ENCODE measurements around the gene RAN. TPM values are rescaled to one million over a fixed set of nuclear protein-coding genes. Genes with fewer than 3 reads are reported as not detected.

RAN gene
- total RNA-seq, 1 experiment from 2014 or later: 1,310 TPM

- Histone ChIP-seq H3K27me3 (replicated peaks; ENCODE audit: control insufficient read depth, insufficient read depth, low read length) (no peaks in the 10 kb centered on the region; the same call in 1 of the 2 replicates), H3K4me1 (no peaks in the 10 kb centered on the region), H3K9me3 (no peaks in the 10 kb centered on the region), H3K36me3 (ENCODE audit: control insufficient read depth, insufficient read depth, low read length) (no peaks in the 10 kb centered on the region), H3K4me3 (ENCODE audit: low read depth, low read length) (no peak overlapping the region)
- Mint-ChIP-seq H3K27ac (ENCODE audit: unreplicated experiment) (no peak overlapping the region), H3K27me3 (ENCODE audit: insufficient read depth, unreplicated experiment) (peaks cover 35% of the 10 kb centered on the region), H3K9me3 (ENCODE audit: unreplicated experiment) (no peaks in the 10 kb centered on the region), H3K36me3 (ENCODE audit: insufficient read depth, unreplicated experiment) (no peaks in the 10 kb centered on the region), H3K4me3 (ENCODE audit: unreplicated experiment) (no peak overlapping the region), H3K4me1 (ENCODE audit: low read depth, unreplicated experiment) (peaks cover 7% of the 10 kb centered on the region)
- ChIA-PET CTCF (no interaction called here), POLR2A (no interaction called here)
- intact Hi-C loops (cut with micrococcal nuclease; ENCODE audit: unreplicated experiment): no loop called here
- BruUV-seq (replicated peaks): no TSS peak
- no peak for DNase-seq
- TF ChIP-seq CTCF (IDR thresholded peaks at IDR 0.05; ENCODE audit: insufficient read depth in 1 of 2, low read depth in 1 of 2, low read length in 1 of 2, severe bottlenecking in 1 of 2, unreplicated experiment in 1 of 2): no peak
Measured at GRCh38 chr12:130920119-130920703, 48.3 kb downstream of the RAN start.

GRCh38 chr12:130920723-130921381, 49.0 kb downstream of the RAN start:
- Mint-ChIP-seq H3K27me3 (ENCODE audit: insufficient read depth, unreplicated experiment) (peaks cover 41% of the 10 kb centered on the region), H3K4me3 (ENCODE audit: unreplicated experiment) (no peak overlapping the region), H3K36me3 (ENCODE audit: insufficient read depth, unreplicated experiment) (no peaks in the 10 kb centered on the region), H3K4me1 (ENCODE audit: low read depth, unreplicated experiment) (peaks cover 7% of the 10 kb centered on the region), H3K27ac (ENCODE audit: unreplicated experiment) (no peak overlapping the region), H3K9me3 (ENCODE audit: unreplicated experiment) (no peaks in the 10 kb centered on the region)
- CTCF ChIA-PET: no interaction called here
- H3K4me3 ChIP-seq (ENCODE audit: low read depth, low read length): no peak overlapping the region
- TF ChIP-seq CTCF (IDR thresholded peaks at IDR 0.05; ENCODE audit: insufficient read depth in 1 of 2, low read depth in 1 of 2, low read length in 1 of 2, severe bottlenecking in 1 of 2, unreplicated experiment in 1 of 2): no peak
- intact Hi-C loops (cut with micrococcal nuclease; ENCODE audit: unreplicated experiment): no loop called here
- no TSS peak for BruUV-seq (replicated peaks)
- no peaks in the 10 kb centered on the region for H3K9me3 ChIP-seq
- DNase-seq: no peak
- no peaks in the 10 kb centered on the region for H3K36me3 ChIP-seq (ENCODE audit: control insufficient read depth, insufficient read depth, low read length)
- POLR2A ChIA-PET: no interaction called here
- H3K4me1 ChIP-seq: no peaks in the 10 kb centered on the region
- H3K27me3 ChIP-seq (replicated peaks; ENCODE audit: control insufficient read depth, insufficient read depth, low read length): no peaks in the 10 kb centered on the region; the same call in 1 of the 2 replicates

DNA sequence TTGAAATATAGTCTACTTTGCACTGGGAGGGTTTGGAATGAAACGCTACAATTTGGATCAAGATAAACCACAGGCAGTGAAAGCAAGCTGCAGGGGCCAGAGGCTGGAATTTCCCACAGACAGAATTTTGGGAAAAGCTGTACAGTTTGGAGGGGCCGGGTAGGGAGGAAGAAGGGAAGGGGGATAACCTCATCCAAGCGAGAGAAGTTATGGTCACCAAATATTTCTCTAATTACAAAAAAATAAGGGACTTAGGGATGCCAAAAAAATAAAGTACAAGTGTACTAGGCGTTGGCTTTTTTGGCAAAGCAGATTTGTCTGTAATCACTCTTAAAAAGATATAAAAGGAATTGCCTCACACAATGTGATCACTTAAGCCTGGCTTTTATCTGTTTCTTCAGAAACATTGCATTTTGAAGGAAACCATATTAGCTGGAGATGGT, 50.7 kb downstream of the RAN start:
- Histone ChIP-seq H3K27me3 (replicated peaks; ENCODE audit: control insufficient read depth, insufficient read depth, low read length) (no peaks in the 10 kb centered on the region; the same call in 1 of the 2 replicates), H3K36me3 (ENCODE audit: control insufficient read depth, insufficient read depth, low read length) (no peaks in the 10 kb centered on the region), H3K9me3 (no peaks in the 10 kb centered on the region), H3K4me3 (ENCODE audit: low read depth, low read length) (no peak overlapping the region), H3K4me1 (no peaks in the 10 kb centered on the region)
- CTCF ChIA-PET: no interaction called here
- BruUV-seq (replicated peaks): no TSS peak
- H3K4me1 Mint-ChIP-seq (ENCODE audit: low read depth, unreplicated experiment): no peaks in the 10 kb centered on the region
- no peak for DNase-seq
- TF ChIP-seq CTCF (IDR thresholded peaks at IDR 0.05; ENCODE audit: insufficient read depth in 1 of 2, low read depth in 1 of 2, low read length in 1 of 2, severe bottlenecking in 1 of 2, unreplicated experiment in 1 of 2): no peak
- H3K27ac Mint-ChIP-seq (ENCODE audit: unreplicated experiment): no peak overlapping the region
- no peaks in the 10 kb centered on the region for H3K9me3 Mint-ChIP-seq (ENCODE audit: unreplicated experiment)
- POLR2A ChIA-PET: no interaction called here
- H3K4me3 Mint-ChIP-seq (ENCODE audit: unreplicated experiment): no peak overlapping the region
- peaks cover 41% of the 10 kb centered on the region for H3K27me3 Mint-ChIP-seq (ENCODE audit: insufficient read depth, unreplicated experiment)
- no peaks in the 10 kb centered on the region for H3K36me3 Mint-ChIP-seq (ENCODE audit: insufficient read depth, unreplicated experiment)
- intact Hi-C loops (cut with micrococcal nuclease; ENCODE audit: unreplicated experiment): no loop called here

All from Caco-2 (cell line).